Gastrocnemius medialis (tissue), 4 donors: ENCODE data around the gene THPO. TPM values are rescaled to one million over a fixed set of nuclear protein-coding genes. Genes with fewer than 3 reads are reported as not detected.
A peak's percentile ranks its signal among the peaks of the same experiment; 100 is the strongest.

Source experiments
- ATAC-seq, 2 donors: fragments of 150-250 bp; one replicate each; pipeline ENCODE4 v1.9.1; 2016
- DNase-seq, 2 donors: peaks; one replicate each; pipeline ENCODE4 v3.0.0-alpha.2; 2019
- H3K27ac ChIP-seq, 4 donors: fragments of 200-600 bp; sonication (generic); 1 replicate in 1 of 4; 2 replicates in 3 of 4; pipeline ENCODE4 v1.5.1; 2016 to 2018; ENCODE audit warnings: mild to moderate bottlenecking in 2 of 4, moderate library complexity in 1 of 4
- H3K27me3 ChIP-seq, 3 donors: fragments of 200-600 bp; sonication (generic) in 2 of 3; 1 replicate in 1 of 3; 2 replicates in 2 of 3; pipeline versions ENCODE4 v1.5.1 to v1.6.0; 2016 to 2019; ENCODE audit warnings: mild to moderate bottlenecking in 1 of 3, moderate library complexity in 1 of 3
- H3K36me3 ChIP-seq, 2 donors: fragments of 200-600 bp; sonication (generic) in 1 of 2; one replicate each; pipeline ENCODE4 v1.5.1; 2017 to 2018
- H3K4me1 ChIP-seq, 2 donors: fragments of 200-600 bp; sonication (generic) in 1 of 2; one replicate each; pipeline ENCODE4 v1.5.1; 2016 to 2017; ENCODE audit warnings: mild to moderate bottlenecking in 2 of 2
- H3K4me3 ChIP-seq, 4 donors: fragments of 200-600 bp; sonication (generic) in 3 of 4; 1 replicate in 1 of 4; 2 replicates in 3 of 4; pipeline ENCODE4 v1.5.1; 2016 to 2019; ENCODE audit warnings: mild to moderate bottlenecking in 2 of 4
- H3K9me3 ChIP-seq, 3 donors: fragments of 200-600 bp; sonication (generic) in 2 of 3; 1 replicate in 1 of 3; 2 replicates in 2 of 3; pipeline ENCODE4 v1.5.1; 2016 to 2019
- CTCF ChIP-seq, 5 experiments: fragments of 450-650 bp in 3 of 5; fragments of 200-600 bp in 2 of 5; sonication (generic) in 2 of 5; IDR thresholded peaks in 4 of 5; conservative IDR thresholded peaks in 1 of 5; 1 replicate in 4 of 5; 2 replicates in 1 of 5; pipeline ENCODE4 v1.5.1; 2016 to 2019; ENCODE audit warnings: antibody characterized with exemption in 5 of 5, mild to moderate bottlenecking in 3 of 5, moderate library complexity in 3 of 5
- POLR2A ChIP-seq, 2 donors: fragments of 450-650 bp; IDR thresholded peaks; one replicate each; pipeline ENCODE4 v1.6.1; 2017; ENCODE audit warnings: antibody characterized with exemption in 2 of 2, mild to moderate bottlenecking in 2 of 2, moderate library complexity in 2 of 2
- in situ Hi-C, 4 donors: fragments of 200-750 bp; cut with MboI; loops; one replicate each; pipeline versions ENCODE4 v1.15.0 to v1.8.0; 2017; ENCODE audit warnings: low sequenced_read_pairs in 4 of 4
- intact Hi-C: fragments of 100-400 bp; cut with DNase I; formaldehyde crosslinking; loops from one replicate; pipeline ENCODE4 v1.15.1; 2023; ENCODE audit warnings: low total_unique reads
- total RNA-seq, 4 donors: library from RNA; depleted of rRNA; stranded (reverse); fragments of >200 nt; gene quantifications; one replicate each; pipeline versions ENCODE4 v1.1.0 to v1.2.3, GENCODE V29; 2016

The THPO gene
- total RNA-seq, 4 donors from 2014 or later = 0.36 to 2.5 (median 0.69) TPM; not detected in 1

- ATAC-seq (no peak), DNase-seq (no peak)
- Histone ChIP-seq H3K36me3 (peaks cover 0 to 7% of the 10 kb centered on the region in 2 donors), H3K9me3 (no peaks in the 10 kb centered on the region), H3K4me1 (peaks cover 17 to 23% of the 10 kb centered on the region in 2 donors), H3K27ac (peak overlapping the region; percentile 91 to 100 (median 95)), H3K27me3 (no peaks in the 10 kb centered on the region), H3K4me3 (peak overlapping the region; percentile 58 to 94 (median 76))
- TF ChIP-seq POLR2A (IDR thresholded peaks at IDR 0.05) = no peak
- no peak for TF ChIP-seq CTCF (IDR thresholded peaks at IDR 0.05 in 4 of 5, conservative IDR thresholded peaks at IDR 0.05 in 1 of 5)
- in situ Hi-C loops = loop anchor here in 3 of 4 donors (25.0 kb wide), 3 partner anchors 401 to 451 kb away; partner anchors contain the start of gene VPS8 (in 1 of the 3)
- intact Hi-C loops = loop anchor here (5.0 to 10.0 kb wide), 2 partner anchors 174 to 414 kb away; partner anchors contain the start of gene ABCF3
Observed at GRCh38 chr3:184360929-184361531, 17.0 kb downstream of the THPO start.

GRCh38 chr3:184360070-184360928, 17.7 kb downstream of the THPO start:
- ATAC-seq (no peak), DNase-seq (no peak)
- TF ChIP-seq CTCF (IDR thresholded peaks at IDR 0.05 in 4 of 5, conservative IDR thresholded peaks at IDR 0.05 in 1 of 5) (no peak), POLR2A (IDR thresholded peaks at IDR 0.05) (no peak)
- Histone ChIP-seq H3K9me3 (no peaks in the 10 kb centered on the region), H3K27ac (no peak overlapping the region), H3K4me1 (peaks cover 17 to 23% of the 10 kb centered on the region in 2 donors), H3K27me3 (no peaks in the 10 kb centered on the region), H3K4me3 (peak overlapping the region; percentile 58 to 94 (median 76)), H3K36me3 (peaks cover 0 to 6% of the 10 kb centered on the region in 2 donors)
- in situ Hi-C loops = loop anchor here in 3 of 4 donors (25.0 kb wide), 3 partner anchors 402 to 452 kb away; partner anchors contain the start of gene VPS8 (in 1 of the 3)
- intact Hi-C loops = loop anchor here (5.0 to 10.0 kb wide), 2 partner anchors 173 to 415 kb away; partner anchors contain the start of gene ABCF3

GRCh38 chr3:184359610-184360009, 18.4 kb downstream of the THPO start:
- no peak for TF ChIP-seq POLR2A (IDR thresholded peaks at IDR 0.05)
- TF ChIP-seq CTCF (IDR thresholded peaks at IDR 0.05 in 4 of 5, conservative IDR thresholded peaks at IDR 0.05 in 1 of 5) = no peak
- Histone ChIP-seq H3K27ac (no peak overlapping the region), H3K27me3 (no peaks in the 10 kb centered on the region), H3K4me1 (peaks cover 14 to 23% of the 10 kb centered on the region in 2 donors), H3K36me3 (no peaks in the 10 kb centered on the region), H3K4me3 (no peak overlapping the region), H3K9me3 (no peaks in the 10 kb centered on the region)
- ATAC-seq (no peak), DNase-seq (no peak)
- intact Hi-C loops = loop anchor here (5.0 to 10.0 kb wide), 2 partner anchors 172 to 415 kb away; partner anchors contain the start of gene ABCF3
- in situ Hi-C loops = loop anchor here in 3 of 4 donors (25.0 kb wide), 3 partner anchors 403 to 453 kb away; partner anchors contain the start of gene VPS8 (in 1 of the 3)

GRCh38 chr3:184358921-184359350, 19.1 kb downstream of the THPO start:
- Histone ChIP-seq H3K27me3 (no peaks in the 10 kb centered on the region), H3K9me3 (no peaks in the 10 kb centered on the region), H3K4me1 (peaks cover 8 to 20% of the 10 kb centered on the region in 2 donors), H3K4me3 (no peak overlapping the region), H3K27ac (no peak overlapping the region), H3K36me3 (no peaks in the 10 kb centered on the region)
- DNase-seq (no peak), ATAC-seq (no peak)
- no peak for TF ChIP-seq CTCF (IDR thresholded peaks at IDR 0.05 in 4 of 5, conservative IDR thresholded peaks at IDR 0.05 in 1 of 5)
- no peak for TF ChIP-seq POLR2A (IDR thresholded peaks at IDR 0.05)
- intact Hi-C loops = no loop called here
- in situ Hi-C loops = loop anchor here in 3 of 4 donors (25.0 kb wide), 3 partner anchors 403 to 453 kb away; partner anchors contain the start of gene VPS8 (in 1 of the 3)
